ENCODE data around the gene OR2V2.

Gene OR2V2

GRCh38 chr5:181145133-181145532 is 2.3 kb upstream of the OR2V2 start:
- no peak for DNase-seq (ENCODE audit: low spot score)

- no peak for DNase-seq (ENCODE audit: low spot score)
These were observed 2.0 kb downstream of the OR2V2 start for GRCh38 chr5:181149355-181149754.

GRCh38 chr5:181149806-181150733 is 2.7 kb downstream of the OR2V2 start:
- no peak for DNase-seq (ENCODE audit: low spot score)

GRCh38 chr5:181151146-181151545 is 3.8 kb downstream of the OR2V2 start:
- DNase-seq (ENCODE audit: low spot score), result no peak

GRCh38 chr5:181152406-181152805 is 5.0 kb downstream of the OR2V2 start:
- DNase-seq (ENCODE audit: low spot score), result peak; percentile 43

GRCh38 chr5:181153814-181154213 is 6.4 kb downstream of the OR2V2 start:
- no peak for DNase-seq (ENCODE audit: low spot score)

GRCh38 chr5:181156758-181157157 is 9.4 kb downstream of the OR2V2 start:
- DNase-seq (ENCODE audit: low spot score), result no peak

- no peak for DNase-seq (ENCODE audit: low spot score)
These were observed 11.5 kb downstream of the OR2V2 start for GRCh38 chr5:181158869-181159268.

GRCh38 chr5:181159286-181160151 is 12.1 kb downstream of the OR2V2 start:
- peak; percentile 81 for DNase-seq (ENCODE audit: low spot score)

GRCh38 chr5:181160152-181160754 is 12.9 kb downstream of the OR2V2 start:
- DNase-seq (ENCODE audit: low spot score), result peak; percentile 93

- peak; percentile 67 for DNase-seq (ENCODE audit: low spot score)
These were observed 13.6 kb downstream of the OR2V2 start for GRCh38 chr5:181160755-181161533.

GRCh38 chr5:181161534-181162175 is 14.3 kb downstream of the OR2V2 start:
- DNase-seq (ENCODE audit: low spot score), result no peak

GRCh38 chr5:181163487-181164075 is 16.2 kb downstream of the OR2V2 start:
- DNase-seq (ENCODE audit: low spot score), result no peak

- no peak for DNase-seq (ENCODE audit: low spot score)
These were observed 16.9 kb downstream of the OR2V2 start for GRCh38 chr5:181164076-181164952.

- no peak for DNase-seq (ENCODE audit: low spot score)
These were observed 19.7 kb downstream of the OR2V2 start for GRCh38 chr5:181166812-181167733.

- no peak for DNase-seq (ENCODE audit: low spot score)
These were observed 20.6 kb downstream of the OR2V2 start for GRCh38 chr5:181167814-181168488.

GRCh38 chr5:181168595-181169118 is 21.3 kb downstream of the OR2V2 start:
- no peak for DNase-seq (ENCODE audit: low spot score)
